GM21515 (cell line): ENCODE results near the gene ZKSCAN8.
A peak's percentile ranks its signal among the peaks of the same experiment; 100 is the strongest.
"Not testable (repeated sequence)": the region's sequence is repeated elsewhere in the genome, so short reads cannot be mapped to it uniquely, and the experiment has no call there.

Experiments
- ATAC-seq: cut with Tn5 transposase; IDR thresholded peaks from one replicate; pipeline ENCODE4 v1.9.1; 2021; ENCODE audit not compliant: unreplicated experiment

The ZKSCAN8 gene

DNA sequence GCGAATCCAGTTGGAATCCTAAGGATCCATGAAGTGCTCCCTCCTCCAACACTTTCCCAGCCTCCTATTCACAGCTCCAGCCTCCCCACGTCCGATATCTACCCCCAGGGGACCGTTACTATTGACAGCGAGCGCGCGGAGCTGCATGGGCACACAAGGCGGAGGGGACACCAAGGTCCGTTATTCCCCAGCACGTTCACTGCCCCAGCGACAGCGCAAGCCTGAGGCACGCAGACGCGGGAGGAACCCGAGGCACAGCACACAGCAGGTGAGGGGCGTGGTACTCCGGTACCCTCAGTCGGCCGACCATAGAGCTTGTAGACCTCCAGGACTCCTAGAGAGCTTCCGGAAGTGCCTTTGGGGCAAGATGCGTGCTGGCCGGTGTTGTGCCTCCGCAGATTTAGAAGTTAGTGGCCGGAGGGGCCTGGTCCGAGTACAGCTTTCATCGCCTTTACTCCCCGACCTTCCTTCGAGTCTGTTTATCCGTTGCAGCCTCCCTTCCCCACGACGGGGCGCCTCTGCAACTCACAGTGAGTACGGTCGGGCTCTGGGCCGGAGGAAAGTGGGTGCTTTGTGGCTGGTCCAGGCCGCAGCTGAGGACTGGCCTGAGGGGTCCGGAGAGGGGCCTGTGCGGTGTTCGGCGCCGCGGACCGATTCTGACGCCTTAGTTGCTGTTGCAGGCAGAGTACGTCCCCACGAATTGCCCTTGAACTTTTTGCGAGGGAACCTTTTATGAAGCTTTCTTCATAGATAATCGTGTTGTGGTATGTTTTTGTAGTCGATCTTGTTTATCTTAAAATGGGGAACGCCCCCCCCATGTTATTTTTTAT, at the start of gene ZKSCAN8:
ZKSCAN8 (plus strand) TSS at position 384 of the 830 bp plus-strand sequence. CDS start 6,525 bp downstream, outside the sequence.
- peak; percentile 81 for ATAC-seq

DNA sequence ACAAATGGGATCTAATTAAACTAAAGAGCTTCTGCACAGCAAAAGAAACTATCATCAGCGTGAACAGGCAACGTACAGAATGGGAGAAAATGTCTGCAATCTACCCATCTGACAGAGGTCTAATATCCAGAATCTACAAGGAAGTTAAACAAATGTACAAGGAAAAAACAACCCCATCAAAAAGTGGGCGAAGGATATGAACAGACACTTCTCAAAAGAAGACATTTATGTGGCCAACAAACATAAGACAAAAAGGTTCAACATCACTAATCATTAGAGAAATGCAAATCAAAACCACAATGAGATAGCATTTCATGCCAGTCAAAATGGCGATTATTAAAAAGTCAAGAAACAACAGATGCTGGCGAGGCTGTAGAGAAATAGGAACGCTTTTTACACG, 39.5 kb upstream of the ZKSCAN8 start:
- not testable (repeated sequence) for ATAC-seq

DNA sequence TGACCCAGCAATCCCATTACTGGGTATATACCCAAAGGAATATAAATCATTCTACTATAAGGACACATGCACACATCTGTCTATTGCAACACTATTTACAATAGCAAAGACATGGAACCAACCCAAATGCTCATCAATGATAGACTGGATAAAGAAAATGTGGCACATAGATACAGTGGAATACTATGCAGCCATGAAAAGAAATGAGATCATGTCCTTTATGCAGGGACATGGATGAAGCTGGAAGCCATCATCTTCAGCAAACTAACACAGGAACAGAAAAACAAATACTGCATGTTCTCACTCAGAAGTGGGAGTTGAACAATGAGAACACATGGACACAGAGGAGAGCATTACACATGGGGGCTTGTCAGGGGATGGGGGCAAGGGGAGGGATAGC, 39.0 kb upstream of the ZKSCAN8 start:
- ATAC-seq, result not testable (repeated sequence)

DNA sequence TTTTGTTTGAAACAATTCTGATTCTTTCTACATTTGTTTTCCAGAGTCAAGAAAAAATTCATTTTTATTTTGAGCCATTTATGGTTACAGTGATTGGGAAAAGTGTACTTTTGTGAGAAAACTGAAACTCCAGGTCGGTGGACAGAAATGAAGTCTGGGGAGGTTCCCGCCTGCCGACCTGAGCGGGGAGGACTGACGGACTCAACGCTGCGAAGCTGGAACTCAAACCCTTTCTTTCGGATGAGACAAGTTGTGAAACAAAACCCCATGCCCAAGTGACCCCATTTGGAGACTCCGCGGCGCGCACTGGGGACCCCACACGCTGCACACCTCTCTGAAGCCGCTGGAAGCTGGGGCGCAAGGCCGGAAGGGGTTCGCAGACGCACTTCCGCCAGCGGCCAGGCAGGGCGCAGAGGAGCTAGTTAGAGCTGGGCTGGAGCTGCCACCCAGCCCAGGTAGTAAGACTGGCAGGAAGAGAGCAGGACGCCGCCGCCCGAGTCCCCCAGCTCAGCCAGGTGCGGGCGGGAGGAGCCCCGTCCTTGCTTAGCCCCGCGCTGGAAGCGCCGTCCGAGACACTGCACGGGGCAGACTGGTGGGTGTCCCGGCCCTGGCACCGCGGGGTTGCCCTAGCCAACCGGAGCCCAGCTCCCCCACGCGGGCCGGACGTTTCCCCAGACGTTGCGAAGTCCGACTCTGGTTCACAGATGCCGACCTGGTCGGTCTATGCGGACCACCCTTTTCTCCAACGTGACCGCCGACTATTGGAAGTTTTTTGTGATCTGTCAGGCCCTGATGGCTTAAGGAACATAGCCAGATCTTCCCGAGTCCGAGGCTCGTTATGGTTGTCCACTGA, 37.1 kb upstream of the ZKSCAN8 start:
- ATAC-seq, result peak; percentile 99

GRCh38 chr6:28105245-28105639, 36.4 kb upstream of the ZKSCAN8 start:
- no peak for ATAC-seq

DNA sequence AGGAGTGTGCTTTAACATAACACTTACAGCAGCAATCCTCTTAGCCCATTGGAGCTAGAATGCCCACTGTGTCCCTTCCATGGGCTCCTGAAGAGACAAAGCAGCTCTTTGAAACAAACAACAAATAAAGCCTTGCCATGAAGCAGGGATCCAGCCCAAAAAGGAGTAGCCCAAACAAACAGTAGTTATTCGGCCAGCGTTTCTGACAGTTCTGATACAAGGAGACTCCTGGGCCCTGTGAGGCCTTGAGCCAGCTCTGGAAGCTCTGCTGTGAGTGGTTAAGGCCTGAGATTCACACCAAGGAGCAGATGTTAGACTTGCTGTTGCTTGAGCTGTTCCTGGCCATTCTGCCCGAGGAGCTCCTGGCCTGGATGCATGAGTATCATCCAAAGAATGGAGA, 34.2 kb upstream of the ZKSCAN8 start:
- ATAC-seq, result no peak

DNA sequence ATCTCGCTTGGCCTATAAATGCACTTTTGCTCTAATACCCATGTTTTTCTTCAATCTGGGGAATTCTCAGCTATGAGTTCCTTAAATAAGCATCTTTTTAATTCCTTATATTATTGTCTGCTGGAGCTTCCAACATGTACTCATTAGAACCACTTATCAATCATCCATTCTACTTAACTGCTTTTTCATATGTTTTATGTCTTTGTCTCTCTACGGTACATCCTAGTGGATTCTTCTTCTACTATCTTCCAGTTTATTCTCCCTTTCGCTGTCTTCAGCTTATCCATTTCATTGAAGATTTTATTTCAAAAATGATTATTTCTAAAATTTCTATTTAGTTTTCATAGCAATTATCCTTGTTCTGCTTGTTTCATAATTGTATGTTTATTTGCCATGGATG, 29.7 kb upstream of the ZKSCAN8 start:
- ATAC-seq, result no peak

DNA sequence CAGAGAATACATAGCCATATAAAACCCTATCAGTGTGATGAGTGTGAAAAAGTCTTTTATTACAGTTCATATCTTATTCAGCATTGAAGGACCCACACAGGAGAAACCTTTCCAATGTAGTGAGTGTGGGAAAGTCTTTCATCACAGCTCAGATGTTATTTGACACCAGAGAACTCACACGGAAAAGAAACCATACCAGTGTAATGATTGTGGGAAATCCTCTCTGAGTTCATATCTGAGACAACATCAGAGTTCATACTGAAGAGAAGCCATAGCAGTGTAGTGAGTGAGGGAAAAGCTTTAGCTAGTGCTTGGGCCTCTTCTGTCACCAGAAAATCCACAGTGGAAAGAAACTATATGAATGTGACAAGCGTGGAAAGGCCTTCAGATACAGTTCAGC, 25.9 kb upstream of the ZKSCAN8 start:
- ATAC-seq, result no peak

DNA sequence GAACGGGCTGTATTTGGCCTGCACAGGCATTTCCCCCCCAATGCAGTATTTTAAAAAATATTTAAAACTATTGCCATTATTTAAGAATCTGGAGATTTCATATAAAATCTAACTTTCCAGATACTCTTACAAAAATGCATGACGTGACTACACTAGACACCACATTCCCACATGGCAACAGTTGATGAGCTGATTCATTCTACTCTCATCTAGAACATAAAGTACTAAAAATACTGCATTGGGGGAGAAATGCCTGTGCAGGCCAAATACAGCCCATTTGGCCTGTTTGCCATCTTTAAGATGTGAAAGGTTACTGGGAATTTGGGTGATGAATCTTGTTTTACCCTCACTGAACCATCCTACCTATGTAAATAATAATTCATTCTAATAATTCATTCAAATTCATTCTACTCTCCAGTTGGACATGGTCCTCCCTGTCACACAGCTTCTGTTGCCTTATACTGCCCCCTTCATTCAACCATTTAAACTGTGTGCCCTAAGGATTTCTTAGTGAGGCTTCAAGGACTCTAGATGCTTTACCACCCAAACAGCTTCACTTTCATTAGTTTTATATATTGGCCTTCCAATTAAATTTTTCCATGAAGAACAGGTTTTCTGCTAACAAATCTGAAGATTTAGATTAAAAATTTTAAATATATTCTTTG, 24.2 kb upstream of the ZKSCAN8 start:
- ATAC-seq, result no peak

DNA sequence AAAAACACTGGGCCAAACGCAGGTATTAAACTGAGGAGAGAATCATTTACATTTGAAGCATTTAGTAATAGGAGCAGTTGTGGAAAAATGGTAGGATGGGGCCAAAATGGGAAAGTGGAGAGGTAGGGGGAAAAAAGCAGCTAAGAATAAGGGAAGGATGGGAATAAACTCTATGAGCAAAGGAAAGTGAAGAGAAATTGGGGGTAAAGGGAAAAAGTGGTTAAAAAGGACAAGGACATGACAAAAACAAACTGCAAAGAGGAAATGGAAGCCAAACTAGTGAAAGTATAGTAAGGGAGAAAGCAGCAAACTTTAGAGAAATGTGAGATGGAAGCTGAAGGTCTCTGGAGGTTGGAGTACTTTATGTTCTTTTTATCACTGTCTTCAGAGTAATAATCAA, 23.5 kb upstream of the ZKSCAN8 start:
- no peak for ATAC-seq

DNA sequence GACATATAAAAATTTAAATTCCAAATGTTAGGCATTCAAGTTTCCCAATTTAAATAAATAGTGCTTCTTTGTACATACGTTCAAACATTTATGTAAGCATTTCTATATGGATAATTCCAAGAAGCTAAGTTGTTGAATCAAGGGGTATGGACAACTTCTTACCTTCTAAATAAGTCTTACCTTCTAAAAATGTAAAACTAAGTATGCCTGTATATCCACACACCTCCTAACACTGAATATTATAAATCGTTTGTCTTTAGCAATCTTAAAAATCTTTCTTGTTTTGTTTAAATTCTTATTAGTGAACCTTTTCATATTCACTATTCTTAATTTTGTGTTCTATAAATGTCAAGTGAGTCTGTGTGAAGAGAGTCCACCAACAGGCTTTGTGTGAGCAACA, 19.8 kb upstream of the ZKSCAN8 start:
- ATAC-seq, result no peak

- ATAC-seq, result not testable (repeated sequence)
These were observed 19.4 kb upstream of the ZKSCAN8 start for GRCh38 chr6:28122283-28122682.

- ATAC-seq, result peak; percentile 97
These were observed 17.2 kb upstream of the ZKSCAN8 start, which contains the start of gene ZSCAN16 for GRCh38 chr6:28124350-28124970. Gene ZSCAN16, plus strand, starts transcription at chr6:28124609. Its CDS starts 835 bp downstream, at chr6:28125444.

DNA sequence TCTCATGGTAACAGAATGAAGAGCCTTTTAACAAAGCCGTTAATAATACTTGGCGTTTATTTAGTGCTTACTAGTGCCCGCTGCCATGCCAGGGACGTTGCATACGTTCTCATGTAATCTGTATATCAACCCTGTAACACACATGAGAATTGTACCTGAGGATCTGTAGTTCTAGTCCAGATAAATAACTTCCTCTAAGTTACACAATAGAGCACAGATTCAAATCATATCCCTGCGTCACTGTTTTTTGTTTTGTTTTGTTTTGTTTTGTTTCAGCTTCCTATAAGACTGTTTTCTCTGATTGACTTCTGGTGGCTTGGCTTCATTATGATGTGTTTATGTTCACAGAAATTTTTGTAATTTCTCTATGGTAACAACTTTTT, 16.7 kb upstream of the ZKSCAN8 start:
- no peak for ATAC-seq

- no peak for ATAC-seq
These were observed 16.3 kb upstream of the ZKSCAN8 start for GRCh38 chr6:28125401-28125800.

DNA sequence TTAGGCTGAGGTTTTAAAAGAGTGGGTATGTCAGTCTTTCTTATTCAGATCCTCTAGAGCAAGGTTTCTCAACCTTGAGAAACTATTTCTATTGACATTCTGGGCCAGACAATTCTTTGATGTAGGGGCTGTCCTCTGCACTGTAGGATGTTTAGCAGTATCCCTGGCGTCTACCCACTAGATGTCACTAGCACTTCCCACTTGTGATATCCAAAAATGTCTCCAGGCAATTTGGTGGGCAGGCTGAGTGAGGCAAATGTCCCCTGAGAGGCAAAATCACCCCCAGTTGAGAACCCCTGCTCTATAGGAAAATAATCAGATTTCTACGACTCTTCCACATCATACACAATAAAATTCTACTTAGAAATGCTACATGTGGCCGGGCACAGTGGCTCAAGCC, 7.7 kb upstream of the ZKSCAN8 start:
- no peak for ATAC-seq

DNA sequence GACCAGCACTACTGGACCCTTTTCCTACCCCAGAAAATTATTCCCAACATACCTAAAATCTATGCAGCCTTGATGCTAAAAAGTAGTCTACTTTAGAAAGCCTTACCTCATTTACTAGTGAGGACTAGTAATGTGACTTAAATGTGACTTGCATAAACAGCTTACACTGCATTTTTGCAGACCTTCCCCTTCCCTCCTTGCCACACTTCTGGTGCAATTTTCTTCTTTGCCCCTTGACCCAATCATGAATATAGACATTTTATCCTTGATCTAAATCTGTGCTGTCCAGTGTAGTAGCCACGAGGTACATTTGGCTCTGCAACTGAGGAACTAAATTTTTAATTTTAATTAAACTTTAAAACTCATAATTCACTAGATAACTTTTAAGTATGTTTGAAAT, 7.0 kb upstream of the ZKSCAN8 start:
- no peak for ATAC-seq

- ATAC-seq, result no peak
These were observed 6.3 kb upstream of the ZKSCAN8 start for GRCh38 chr6:28135393-28135792.

DNA sequence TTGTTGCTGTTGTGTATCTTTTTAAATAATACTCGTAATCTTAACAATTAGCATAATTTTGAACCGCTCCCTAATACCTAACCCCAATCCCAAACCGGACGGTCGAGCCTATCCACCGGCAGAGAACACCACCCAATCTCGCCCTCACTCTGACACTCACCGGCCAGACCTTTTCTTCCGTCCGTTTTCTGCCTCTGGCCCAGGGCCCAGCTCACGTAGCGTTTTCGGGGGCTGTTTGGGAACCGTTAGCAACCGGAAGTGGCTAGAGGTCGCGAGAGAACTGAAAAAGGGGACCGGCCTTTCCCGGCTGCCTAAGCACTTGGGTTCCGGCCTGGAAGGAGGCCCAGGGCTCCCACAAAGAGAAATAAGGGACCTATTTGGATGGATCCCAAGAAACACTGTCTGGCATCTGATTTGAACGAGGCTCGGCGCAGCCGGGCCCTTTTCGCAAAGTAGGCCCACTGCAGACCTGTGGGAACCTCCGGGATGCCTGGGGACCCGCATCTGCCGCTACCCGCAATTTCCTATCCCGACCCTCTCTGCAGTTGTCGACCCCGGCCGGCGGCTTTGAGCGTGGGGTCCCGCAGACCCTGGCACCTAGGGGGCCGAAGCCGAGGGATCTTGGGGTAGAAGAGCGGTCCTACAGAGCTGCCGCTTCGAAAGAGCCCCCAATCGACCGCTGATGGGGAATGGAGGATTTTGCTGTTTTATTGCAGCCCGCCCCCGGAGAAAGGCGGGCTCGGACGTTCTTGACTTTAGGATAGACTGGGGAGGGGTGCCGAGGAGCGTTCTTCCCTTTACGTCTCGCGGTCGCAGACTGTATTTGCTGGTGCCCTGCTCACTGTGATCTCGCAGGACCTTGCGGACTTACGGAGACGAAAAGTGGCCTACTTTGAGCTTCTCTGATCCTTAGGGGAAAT, 4.8 kb upstream of the ZKSCAN8 start:
- peak; percentile 60 for ATAC-seq

DNA sequence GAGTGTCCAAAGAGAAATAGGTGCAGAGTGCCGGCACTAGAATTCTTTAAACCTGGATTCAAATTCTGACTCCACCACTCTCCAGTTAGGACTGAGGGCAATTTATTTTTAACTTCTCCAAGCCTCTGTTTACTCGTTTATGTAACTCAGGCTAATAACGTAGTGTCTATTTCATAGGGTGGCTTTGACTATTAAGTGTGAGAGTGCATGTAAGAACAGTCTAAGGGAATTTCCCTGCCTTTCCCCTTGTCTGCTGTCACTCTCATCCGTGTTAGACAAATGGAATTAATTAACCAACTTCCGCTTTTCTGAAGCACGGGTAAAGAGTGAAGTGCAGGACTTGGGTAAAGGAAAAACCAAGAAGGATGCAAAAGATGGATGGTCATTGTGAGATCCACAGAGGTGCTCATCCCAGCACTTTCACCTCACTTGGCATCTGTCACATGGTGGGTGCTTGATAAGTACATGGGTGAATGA, 4.1 kb upstream of the ZKSCAN8 start:
- peak; percentile 30 for ATAC-seq
